Activated CD4-positive, CD25-positive, alpha-beta regulatory T cell (primary cell): ENCODE results near the gene HOXC13.

Experiments used
- DNase-seq, 4 experiments: peaks; one replicate each; lab custom pipeline; 2025; lab: John Stamatoyannopoulos, UW

The HOXC13 gene

GRCh38 chr12:53939141-53940108 lies 794 bp downstream of the HOXC13 start:
- no peak for DNase-seq

- no peak for DNase-seq
Measured at GRCh38 chr12:53940443-53941014, 1.9 kb downstream of the HOXC13 start.

GRCh38 chr12:53941187-53941586 lies 2.6 kb downstream of the HOXC13 start:
- no peak for DNase-seq

GRCh38 chr12:53941750-53942149 lies 3.1 kb downstream of the HOXC13 start:
- DNase-seq = no peak

GRCh38 chr12:53942467-53942997 lies 3.9 kb downstream of the HOXC13 start:
- DNase-seq = no peak

GRCh38 chr12:53944209-53944608 lies 5.6 kb downstream of the HOXC13 start:
- no peak for DNase-seq

- no peak for DNase-seq
Measured at GRCh38 chr12:53944907-53945847, 6.5 kb downstream of the HOXC13 start.

GRCh38 chr12:53947743-53948142 lies 9.1 kb downstream of the HOXC13 start:
- no peak for DNase-seq

- no peak for DNase-seq
Measured at GRCh38 chr12:53948650-53949593, 10.3 kb downstream of the HOXC13 start.

GRCh38 chr12:53949631-53950436 lies 11.2 kb downstream of the HOXC13 start:
- no peak for DNase-seq

GRCh38 chr12:53950437-53950773 lies 11.8 kb downstream of the HOXC13 start:
- no peak for DNase-seq

GRCh38 chr12:53950789-53951576 lies 12.4 kb downstream of the HOXC13 start:
- no peak for DNase-seq

- no peak for DNase-seq
Measured at GRCh38 chr12:53951577-53952334, 13.1 kb downstream of the HOXC13 start.

GRCh38 chr12:53952335-53952694 lies 13.7 kb downstream of the HOXC13 start:
- no peak for DNase-seq

GRCh38 chr12:53952871-53953734 lies 14.5 kb downstream of the HOXC13 start:
- no peak for DNase-seq

- no peak for DNase-seq
Measured at GRCh38 chr12:53953831-53954693, 15.4 kb downstream of the HOXC13 start.

- no peak for DNase-seq
Measured at GRCh38 chr12:53954694-53955035, 16.0 kb downstream of the HOXC13 start, which contains the start of gene HOXC12. HOXC12 (plus strand) TSS chr12:53954903; CDS start chr12:53954930, 27 bp downstream.
